Gastrocnemius medialis (tissue), 4 donors: ENCODE results near the gene CENPP. TPM values are rescaled to one million over a fixed set of nuclear protein-coding genes. Genes with fewer than 3 reads are reported as not detected.

Source experiments
- ATAC-seq, 2 donors: fragments of 150-250 bp; one replicate each; pipeline ENCODE4 v1.9.1; 2016
- DNase-seq, 2 donors: peaks; one replicate each; pipeline ENCODE4 v3.0.0-alpha.2; 2019
- H3K27ac ChIP-seq, 4 donors: fragments of 200-600 bp; sonication (generic); 1 replicate in 1 of 4; 2 replicates in 3 of 4; pipeline ENCODE4 v1.5.1; 2016 to 2018; ENCODE audit warnings: mild to moderate bottlenecking in 2 of 4, moderate library complexity in 1 of 4
- H3K27me3 ChIP-seq, 3 donors: fragments of 200-600 bp; sonication (generic) in 2 of 3; 1 replicate in 1 of 3; 2 replicates in 2 of 3; pipeline versions ENCODE4 v1.5.1 to v1.6.0; 2016 to 2019; ENCODE audit warnings: mild to moderate bottlenecking in 1 of 3, moderate library complexity in 1 of 3
- H3K36me3 ChIP-seq, 2 donors: fragments of 200-600 bp; sonication (generic) in 1 of 2; one replicate each; pipeline ENCODE4 v1.5.1; 2017 to 2018
- H3K4me1 ChIP-seq, 2 donors: fragments of 200-600 bp; sonication (generic) in 1 of 2; one replicate each; pipeline ENCODE4 v1.5.1; 2016 to 2017; ENCODE audit warnings: mild to moderate bottlenecking in 2 of 2
- H3K4me3 ChIP-seq, 4 donors: fragments of 200-600 bp; sonication (generic) in 3 of 4; 1 replicate in 1 of 4; 2 replicates in 3 of 4; pipeline ENCODE4 v1.5.1; 2016 to 2019; ENCODE audit warnings: mild to moderate bottlenecking in 2 of 4
- H3K9me3 ChIP-seq, 3 donors: fragments of 200-600 bp; sonication (generic) in 2 of 3; 1 replicate in 1 of 3; 2 replicates in 2 of 3; pipeline ENCODE4 v1.5.1; 2016 to 2019
- CTCF ChIP-seq, 5 experiments: fragments of 450-650 bp in 3 of 5; fragments of 200-600 bp in 2 of 5; sonication (generic) in 2 of 5; IDR thresholded peaks in 4 of 5; conservative IDR thresholded peaks in 1 of 5; 1 replicate in 4 of 5; 2 replicates in 1 of 5; pipeline ENCODE4 v1.5.1; 2016 to 2019; ENCODE audit warnings: antibody characterized with exemption in 5 of 5, mild to moderate bottlenecking in 3 of 5, moderate library complexity in 3 of 5
- POLR2A ChIP-seq, 2 donors: fragments of 450-650 bp; IDR thresholded peaks; one replicate each; pipeline ENCODE4 v1.6.1; 2017; ENCODE audit warnings: antibody characterized with exemption in 2 of 2, mild to moderate bottlenecking in 2 of 2, moderate library complexity in 2 of 2
- in situ Hi-C, 4 donors: fragments of 200-750 bp; cut with MboI; loops; one replicate each; pipeline versions ENCODE4 v1.15.0 to v1.8.0; 2017; ENCODE audit warnings: low sequenced_read_pairs in 4 of 4
- intact Hi-C: fragments of 100-400 bp; cut with DNase I; formaldehyde crosslinking; loops from one replicate; pipeline ENCODE4 v1.15.1; 2023; ENCODE audit warnings: low total_unique reads
- total RNA-seq, 4 donors: library from RNA; depleted of rRNA; stranded (reverse); fragments of >200 nt; gene quantifications; one replicate each; pipeline versions ENCODE4 v1.1.0 to v1.2.3, GENCODE V29; 2016

The CENPP gene
- total RNA-seq, 4 donors from 2014 or later: 1.8 to 11.5 (median 8.7) TPM

GRCh38 chr9:92333282-92333634 is 7.5 kb downstream of the CENPP start:
- H3K4me3 ChIP-seq: no peak overlapping the region
- TF ChIP-seq POLR2A (IDR thresholded peaks at IDR 0.05) (no peak), CTCF (IDR thresholded peaks at IDR 0.05 in 4 of 5, conservative IDR thresholded peaks at IDR 0.05 in 1 of 5) (no peak)
- no peaks in the 10 kb centered on the region for H3K9me3 ChIP-seq
- intact Hi-C loops (no loop called here), in situ Hi-C loops (loop anchor here in 3 of 4 donors (10.0 to 25.0 kb wide), 3 partner anchors 302 to 454 kb away; no protein-coding TSS in a partner anchor)
- ATAC-seq (no peak), DNase-seq (no peak)
- no peaks in the 10 kb centered on the region for H3K27me3 ChIP-seq
- peaks cover 0 to 13% of the 10 kb centered on the region in 2 donors for H3K36me3 ChIP-seq
- H3K4me1 ChIP-seq: no peaks in the 10 kb centered on the region
- H3K27ac ChIP-seq: no peak overlapping the region

GRCh38 chr9:92341578-92341977 is 15.8 kb downstream of the CENPP start:
- ATAC-seq: no peak

GRCh38 chr9:92342825-92343488 is 17.2 kb downstream of the CENPP start:
- ATAC-seq (no peak), DNase-seq (no peak)
- peaks cover 0 to 17% of the 10 kb centered on the region in 2 donors for H3K36me3 ChIP-seq
- in situ Hi-C loops (loop anchor here in 2 of 4 donors (25.0 kb wide), 2 partner anchors 294 to 444 kb away; no protein-coding TSS in a partner anchor), intact Hi-C loops (loop anchor here (5.0 to 10.0 kb wide), 2 partner anchors 92 to 289 kb away; no protein-coding TSS in a partner anchor)
- H3K27me3 ChIP-seq: no peaks in the 10 kb centered on the region
- H3K27ac ChIP-seq: no peak overlapping the region
- H3K4me3 ChIP-seq: no peak overlapping the region
- TF ChIP-seq CTCF (IDR thresholded peaks at IDR 0.05 in 4 of 5, conservative IDR thresholded peaks at IDR 0.05 in 1 of 5) (peak in 2 of 5 experiments; percentile 16 to 19), POLR2A (IDR thresholded peaks at IDR 0.05) (no peak)
- no peaks in the 10 kb centered on the region for H3K4me1 ChIP-seq
- H3K9me3 ChIP-seq: no peaks in the 10 kb centered on the region

More at GRCh38 chr9:92341578-92341977, 15.8 kb downstream of the CENPP start:
- in situ Hi-C loops (loop anchor here in 2 of 4 donors (25.0 kb wide), 2 partner anchors 296 to 446 kb away; no protein-coding TSS in a partner anchor), intact Hi-C loops (loop anchor here (5.0 to 10.0 kb wide), 2 partner anchors 93 to 291 kb away; no protein-coding TSS in a partner anchor)
- no peak for DNase-seq
- no peaks in the 10 kb centered on the region for H3K4me1 ChIP-seq
- H3K4me3 ChIP-seq: no peak overlapping the region
- no peak for TF ChIP-seq POLR2A (IDR thresholded peaks at IDR 0.05)
- TF ChIP-seq CTCF (IDR thresholded peaks at IDR 0.05 in 4 of 5, conservative IDR thresholded peaks at IDR 0.05 in 1 of 5): no peak
- H3K9me3 ChIP-seq: no peaks in the 10 kb centered on the region
- H3K36me3 ChIP-seq: peaks cover 0 to 21% of the 10 kb centered on the region in 2 donors
- H3K27me3 ChIP-seq: no peaks in the 10 kb centered on the region
- H3K27ac ChIP-seq: no peak overlapping the region

GRCh38 chr9:92345582-92345981 is 19.8 kb downstream of the CENPP start:
- Histone ChIP-seq H3K4me3 (no peak overlapping the region), H3K27me3 (no peaks in the 10 kb centered on the region), H3K9me3 (no peaks in the 10 kb centered on the region), H3K4me1 (peaks cover 0 to under 1% of the 10 kb centered on the region in 2 donors), H3K27ac (no peak overlapping the region), H3K36me3 (no peaks in the 10 kb centered on the region)
- ATAC-seq: no peak
- no peak for TF ChIP-seq CTCF (IDR thresholded peaks at IDR 0.05 in 4 of 5, conservative IDR thresholded peaks at IDR 0.05 in 1 of 5)
- no peak for TF ChIP-seq POLR2A (IDR thresholded peaks at IDR 0.05)
- in situ Hi-C loops (loop anchor here in 2 of 4 donors (5.0 to 25.0 kb wide), 3 partner anchors 87 to 442 kb away; no protein-coding TSS in a partner anchor), intact Hi-C loops (loop anchor here (10.0 kb wide), 1 partner anchor 89 kb away; no protein-coding TSS in a partner anchor)
- no peak for DNase-seq
